ENCODE results near the gene ITGB2.

ITGB2 gene

DNA sequence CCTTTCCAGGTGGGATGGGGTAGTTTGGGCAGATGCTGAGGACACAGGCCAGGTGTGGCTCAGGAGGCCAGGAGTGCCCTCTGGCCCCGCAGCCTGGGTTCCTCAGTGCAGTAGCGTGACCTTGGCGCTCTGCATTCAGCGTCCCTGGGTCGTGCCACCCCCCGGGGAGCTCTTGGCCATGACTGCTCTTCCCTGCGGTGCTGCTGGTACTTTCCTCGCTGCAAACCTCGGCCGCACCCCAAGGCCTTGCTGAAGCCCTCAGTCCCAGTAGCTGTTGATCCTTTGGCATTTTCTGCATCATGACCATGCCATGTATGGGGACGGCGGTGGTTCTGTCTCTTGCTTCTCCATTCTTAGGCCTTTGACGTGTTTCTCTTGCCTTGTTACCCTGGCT, 32.9 kb upstream of the ITGB2 start:
- Histone ChIP-seq H3K4me1 (ENCODE audit: control insufficient read depth, insufficient read depth, low read length) (peaks cover 6% of the 10 kb centered on the region; the same call in 1 of the 2 replicates), H3K9me3 (ENCODE audit: control insufficient read depth, insufficient read depth, low read length) (no peaks in the 10 kb centered on the region)

DNA sequence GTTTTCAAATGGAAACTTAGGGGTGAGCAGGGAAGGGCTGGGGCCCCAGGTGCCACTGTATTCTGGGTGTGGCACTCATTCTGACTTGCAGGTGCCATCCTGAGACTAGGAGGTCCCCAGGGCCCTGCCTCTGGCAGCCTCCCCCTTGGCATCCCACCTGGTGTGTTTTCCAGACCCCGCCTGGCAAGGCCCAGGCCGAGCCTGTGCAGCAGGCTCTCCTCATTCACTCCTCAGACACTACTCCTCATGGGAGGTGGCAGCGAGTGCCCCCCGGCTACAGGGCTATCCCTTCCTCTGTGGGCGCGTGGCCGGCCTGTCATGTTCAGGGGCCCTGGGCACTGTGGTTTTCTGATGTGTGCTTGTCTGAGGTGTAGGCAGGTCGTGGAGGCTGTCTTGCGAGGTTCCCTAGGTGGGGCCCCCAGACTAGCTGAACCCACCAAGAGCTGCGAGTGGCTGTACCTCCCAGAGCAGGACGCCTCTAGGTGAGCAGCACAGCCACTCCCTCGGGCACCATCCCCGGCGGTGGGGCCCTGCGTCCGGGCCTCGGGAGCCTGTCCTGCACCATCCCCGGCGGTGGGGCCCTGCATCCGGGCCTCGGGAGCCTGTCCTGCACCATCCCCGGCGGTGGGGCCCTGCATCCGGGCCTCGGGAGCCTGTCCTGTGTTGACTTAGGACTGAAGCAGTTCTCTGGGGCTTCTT, 32.4 kb upstream of the ITGB2 start:
- Histone ChIP-seq H3K27me3 (ENCODE audit: control insufficient read depth, insufficient read depth, low read length) (no peaks in the 10 kb centered on the region), H3K4me3 (ENCODE audit: low read depth, low read length) (no peak overlapping the region), H3K27ac (ENCODE audit: low read depth, low read length) (no peak overlapping the region)

More for the DNA sequence above, 32.9 kb upstream of the ITGB2 start:
- no peak overlapping the region for H3K9ac ChIP-seq (ENCODE audit: low read depth, low read length)
- H3K27me3 ChIP-seq (ENCODE audit: control insufficient read depth, insufficient read depth, low read length): no peaks in the 10 kb centered on the region
- no peak overlapping the region for H3K27ac ChIP-seq (ENCODE audit: low read depth, low read length)
- H3K4me3 ChIP-seq (ENCODE audit: low read depth, low read length): no peak overlapping the region
- H3K36me3 ChIP-seq (ENCODE audit: control insufficient read depth, insufficient read depth, low read length): peaks cover 67% of the 10 kb centered on the region

GRCh38 chr21:44952116-44952928, 31.6 kb upstream of the ITGB2 start:
- H3K4me3 ChIP-seq (ENCODE audit: low read depth, low read length): no peak overlapping the region
- H3K9me3 ChIP-seq (ENCODE audit: control insufficient read depth, insufficient read depth, low read length): no peaks in the 10 kb centered on the region
- H3K27me3 ChIP-seq (ENCODE audit: control insufficient read depth, insufficient read depth, low read length): no peaks in the 10 kb centered on the region
- peaks cover 58% of the 10 kb centered on the region for H3K36me3 ChIP-seq (ENCODE audit: control insufficient read depth, insufficient read depth, low read length)
- H3K9ac ChIP-seq (ENCODE audit: low read depth, low read length): no peak overlapping the region
- no peak overlapping the region for H3K27ac ChIP-seq (ENCODE audit: low read depth, low read length)
- H3K4me1 ChIP-seq (ENCODE audit: control insufficient read depth, insufficient read depth, low read length): peaks cover 6% of the 10 kb centered on the region; the same call in 1 of the 2 replicates

More for the DNA sequence above, 32.4 kb upstream of the ITGB2 start:
- H3K9ac ChIP-seq (ENCODE audit: low read depth, low read length): no peak overlapping the region
- H3K36me3 ChIP-seq (ENCODE audit: control insufficient read depth, insufficient read depth, low read length): peaks cover 62% of the 10 kb centered on the region
- no peaks in the 10 kb centered on the region for H3K9me3 ChIP-seq (ENCODE audit: control insufficient read depth, insufficient read depth, low read length)
- H3K4me1 ChIP-seq (ENCODE audit: control insufficient read depth, insufficient read depth, low read length): peaks cover 6% of the 10 kb centered on the region; the same call in 1 of the 2 replicates

DNA sequence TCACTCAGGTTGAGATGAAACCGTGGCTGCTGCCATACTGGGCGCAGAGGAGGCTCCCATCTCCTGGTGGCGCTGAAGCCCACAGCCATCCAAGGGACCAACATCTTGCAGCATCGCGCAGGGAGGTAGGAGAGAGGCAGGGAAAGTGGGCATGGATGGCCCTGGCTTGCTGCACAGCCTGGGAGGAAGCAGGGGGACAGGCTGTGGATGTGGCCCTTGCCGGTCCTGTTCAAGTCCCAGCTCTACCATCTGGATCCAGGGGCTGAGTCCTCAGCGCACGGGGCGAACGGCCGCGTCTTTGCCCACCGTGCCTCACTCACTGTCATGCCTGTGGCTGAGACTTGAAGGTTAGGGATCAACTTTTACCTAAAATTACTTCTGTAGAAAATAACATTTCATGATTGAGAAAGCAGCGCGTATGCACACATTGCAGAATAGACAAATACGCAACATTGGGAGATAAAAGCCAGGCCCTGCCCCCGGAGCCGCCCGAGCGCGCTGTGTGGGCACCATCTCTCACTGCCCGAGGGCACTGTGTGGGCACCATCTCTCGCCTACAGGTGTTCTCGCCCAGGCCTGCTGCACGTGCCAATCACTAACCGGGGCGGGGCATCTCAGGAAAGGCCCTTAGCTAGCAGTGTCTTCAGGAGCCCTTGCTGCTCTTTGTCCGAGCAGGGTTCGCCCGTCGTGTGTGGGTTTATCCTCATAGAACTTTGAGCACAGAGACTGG, 30.7 kb upstream of the ITGB2 start:
- H3K27me3 ChIP-seq (ENCODE audit: control insufficient read depth, insufficient read depth, low read length): no peaks in the 10 kb centered on the region
- H3K4me1 ChIP-seq (ENCODE audit: control insufficient read depth, insufficient read depth, low read length): peaks cover 6% of the 10 kb centered on the region; the same call in 1 of the 2 replicates
- no peak overlapping the region for H3K4me3 ChIP-seq (ENCODE audit: low read depth, low read length)
- no peaks in the 10 kb centered on the region for H3K9me3 ChIP-seq (ENCODE audit: control insufficient read depth, insufficient read depth, low read length)
- H3K36me3 ChIP-seq (ENCODE audit: control insufficient read depth, insufficient read depth, low read length): peaks cover 54% of the 10 kb centered on the region
- H3K27ac ChIP-seq (ENCODE audit: low read depth, low read length): no peak overlapping the region
- no peak overlapping the region for H3K9ac ChIP-seq (ENCODE audit: low read depth, low read length)

DNA sequence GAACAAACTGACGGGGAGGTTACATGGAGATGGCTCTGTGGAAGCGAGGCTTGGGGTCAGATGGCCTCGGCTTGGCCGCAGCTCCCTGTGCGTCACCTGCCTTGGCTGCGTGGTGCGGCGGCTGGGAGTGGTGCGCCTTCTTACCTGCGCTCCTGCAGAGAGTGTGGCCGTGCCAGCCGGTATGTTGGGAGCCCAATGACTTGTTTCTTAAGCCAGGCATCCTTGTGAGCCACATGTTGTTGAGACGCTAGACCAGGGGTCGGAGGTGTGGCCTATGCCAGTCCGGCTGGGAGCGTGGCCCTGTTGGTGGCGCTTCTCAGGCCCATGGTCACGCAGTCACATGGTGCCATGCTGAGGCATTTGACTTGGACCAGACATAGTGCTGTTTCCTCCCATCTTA, 29.7 kb upstream of the ITGB2 start:
- H3K27me3 ChIP-seq (ENCODE audit: control insufficient read depth, insufficient read depth, low read length): no peaks in the 10 kb centered on the region
- H3K27ac ChIP-seq (ENCODE audit: low read depth, low read length): no peak overlapping the region
- H3K4me1 ChIP-seq (ENCODE audit: control insufficient read depth, insufficient read depth, low read length): peaks cover 6% of the 10 kb centered on the region; the same call in 1 of the 2 replicates
- H3K9ac ChIP-seq (ENCODE audit: low read depth, low read length): no peak overlapping the region
- no peaks in the 10 kb centered on the region for H3K9me3 ChIP-seq (ENCODE audit: control insufficient read depth, insufficient read depth, low read length)
- H3K36me3 ChIP-seq (ENCODE audit: control insufficient read depth, insufficient read depth, low read length): peaks cover 55% of the 10 kb centered on the region
- no peak overlapping the region for H3K4me3 ChIP-seq (ENCODE audit: low read depth, low read length)

DNA sequence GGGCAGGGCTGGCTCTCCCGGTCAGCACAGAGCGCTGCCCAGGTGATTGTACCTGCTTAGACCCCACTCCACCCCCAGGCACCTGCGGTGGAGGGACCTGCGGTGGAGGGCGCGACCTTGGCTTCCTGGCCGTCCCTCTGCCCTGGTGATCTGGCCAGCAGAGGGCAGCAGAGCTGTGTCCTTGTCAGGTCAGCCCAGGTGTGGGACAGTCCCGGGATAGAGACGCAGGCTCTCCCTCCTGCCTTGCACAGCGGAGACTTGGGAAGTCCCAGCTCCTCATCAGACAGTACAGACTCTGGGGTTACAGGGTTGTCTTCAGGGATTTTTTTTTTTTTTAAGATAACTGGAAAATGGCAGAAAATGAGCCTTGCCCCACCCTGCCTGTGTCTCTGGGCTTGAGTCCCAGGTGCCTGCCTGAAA, 29.1 kb upstream of the ITGB2 start:
- H3K9me3 ChIP-seq (ENCODE audit: control insufficient read depth, insufficient read depth, low read length): no peaks in the 10 kb centered on the region
- H3K4me3 ChIP-seq (ENCODE audit: low read depth, low read length): no peak overlapping the region
- no peak overlapping the region for H3K9ac ChIP-seq (ENCODE audit: low read depth, low read length)
- H3K27me3 ChIP-seq (ENCODE audit: control insufficient read depth, insufficient read depth, low read length): no peaks in the 10 kb centered on the region
- H3K4me1 ChIP-seq (ENCODE audit: control insufficient read depth, insufficient read depth, low read length): peaks cover 6% of the 10 kb centered on the region; the same call in 1 of the 2 replicates
- no peak overlapping the region for H3K27ac ChIP-seq (ENCODE audit: low read depth, low read length)
- H3K36me3 ChIP-seq (ENCODE audit: control insufficient read depth, insufficient read depth, low read length): peaks cover 58% of the 10 kb centered on the region

GRCh38 chr21:44949161-44949778, 28.6 kb upstream of the ITGB2 start:
- peaks cover 6% of the 10 kb centered on the region; the same call in 1 of the 2 replicates for H3K4me1 ChIP-seq (ENCODE audit: control insufficient read depth, insufficient read depth, low read length)

DNA sequence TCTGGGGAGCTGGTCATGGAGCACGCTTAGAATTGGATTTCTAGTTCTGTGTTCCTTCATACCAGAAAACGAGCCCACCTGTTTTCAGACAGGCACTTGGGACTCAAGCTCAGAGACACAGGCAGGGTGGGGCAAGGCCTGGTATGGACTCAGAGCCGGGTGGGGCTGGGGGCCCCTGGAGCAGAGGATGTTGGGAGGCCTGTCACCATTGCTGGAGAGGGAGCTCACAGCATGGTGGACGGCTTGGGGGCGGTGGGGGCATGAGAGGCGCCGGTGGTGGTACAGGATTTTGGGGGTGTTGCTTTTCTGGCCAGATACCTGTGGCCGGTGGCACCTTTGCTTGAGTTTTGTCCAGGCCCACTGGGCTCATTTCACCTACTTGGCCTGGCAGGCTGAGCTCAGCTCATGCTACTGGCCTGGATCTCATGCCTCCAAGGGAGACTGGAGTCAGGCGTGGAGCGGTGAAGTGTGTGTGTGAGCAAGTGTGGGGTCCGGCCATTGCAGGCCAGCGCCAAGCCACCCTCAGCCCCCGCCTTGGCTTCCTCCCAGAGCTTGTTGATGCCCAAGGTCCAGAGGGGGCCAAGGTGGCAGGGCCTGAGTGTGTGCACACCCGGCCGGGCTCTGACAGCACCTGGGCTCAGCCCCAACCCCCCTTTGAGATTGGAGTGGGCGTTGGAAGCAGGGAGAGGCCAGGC, 27.9 kb upstream of the ITGB2 start:
- no peak overlapping the region for H3K9ac ChIP-seq (ENCODE audit: low read depth, low read length)
- H3K27me3 ChIP-seq (ENCODE audit: control insufficient read depth, insufficient read depth, low read length): no peaks in the 10 kb centered on the region
- H3K27ac ChIP-seq (ENCODE audit: low read depth, low read length): no peak overlapping the region
- H3K36me3 ChIP-seq (ENCODE audit: control insufficient read depth, insufficient read depth, low read length): peaks cover 58% of the 10 kb centered on the region
- H3K9me3 ChIP-seq (ENCODE audit: control insufficient read depth, insufficient read depth, low read length): no peaks in the 10 kb centered on the region
- H3K4me3 ChIP-seq (ENCODE audit: low read depth, low read length): no peak overlapping the region
- peaks cover 6% of the 10 kb centered on the region; the same call in 1 of the 2 replicates for H3K4me1 ChIP-seq (ENCODE audit: control insufficient read depth, insufficient read depth, low read length)

More at GRCh38 chr21:44949161-44949778, 28.6 kb upstream of the ITGB2 start:
- H3K4me3 ChIP-seq (ENCODE audit: low read depth, low read length): no peak overlapping the region
- H3K36me3 ChIP-seq (ENCODE audit: control insufficient read depth, insufficient read depth, low read length): peaks cover 58% of the 10 kb centered on the region
- H3K9ac ChIP-seq (ENCODE audit: low read depth, low read length): no peak overlapping the region
- no peak overlapping the region for H3K27ac ChIP-seq (ENCODE audit: low read depth, low read length)
- no peaks in the 10 kb centered on the region for H3K9me3 ChIP-seq (ENCODE audit: control insufficient read depth, insufficient read depth, low read length)
- H3K27me3 ChIP-seq (ENCODE audit: control insufficient read depth, insufficient read depth, low read length): no peaks in the 10 kb centered on the region

GRCh38 chr21:44947930-44948331, 27.2 kb upstream of the ITGB2 start:
- Histone ChIP-seq H3K36me3 (ENCODE audit: control insufficient read depth, insufficient read depth, low read length) (peaks cover 63% of the 10 kb centered on the region), H3K27ac (ENCODE audit: low read depth, low read length) (no peak overlapping the region), H3K4me3 (ENCODE audit: low read depth, low read length) (no peak overlapping the region), H3K9ac (ENCODE audit: low read depth, low read length) (no peak overlapping the region), H3K9me3 (ENCODE audit: control insufficient read depth, insufficient read depth, low read length) (no peaks in the 10 kb centered on the region), H3K27me3 (ENCODE audit: control insufficient read depth, insufficient read depth, low read length) (no peaks in the 10 kb centered on the region), H3K4me1 (ENCODE audit: control insufficient read depth, insufficient read depth, low read length) (peaks cover 6% of the 10 kb centered on the region; the same call in 1 of the 2 replicates)
